Left ventricle myocardium inferior (tissue), 1 donor: ENCODE measurements around the gene DENND1A. TPM values are rescaled to one million over a fixed set of nuclear protein-coding genes. Genes with fewer than 3 reads are reported as not detected.

ENCODE experiments used
- DNase-seq: peaks from one replicate; pipeline ENCODE4 v3.0.0-alpha.2; 2020
- H3K27ac ChIP-seq: fragments of 200-600 bp; replicated peaks from 2 replicates; pipeline ENCODE4 v1.8.0; 2021
- H3K27me3 ChIP-seq: fragments of 200-600 bp; 2 replicates; pipeline ENCODE4 v1.8.0; 2021; ENCODE audit warnings: low read depth
- H3K36me3 ChIP-seq: fragments of 200-600 bp; 2 replicates; pipeline ENCODE4 v1.8.0; 2021
- H3K4me1 ChIP-seq: fragments of 200-600 bp; 2 replicates; pipeline ENCODE4 v1.8.0; 2021
- H3K4me3 ChIP-seq: fragments of 200-600 bp; 2 replicates; pipeline ENCODE4 v1.8.0; 2021; ENCODE audit warnings: mild to moderate bottlenecking, moderate library complexity
- H3K9me3 ChIP-seq: fragments of 200-600 bp; replicated peaks from 2 replicates; pipeline ENCODE4 v1.8.0; 2021
- intact Hi-C: fragments of 100-400 bp; cut with micrococcal nuclease; formaldehyde crosslinking; loops from one replicate; pipeline ENCODE4 v1.11.0; 2022
- total RNA-seq: library from RNA; stranded (reverse); fragmentation: NEBNext Ultra II Directional; extraction: Animal tissue kit (Norgen Biotek cat#: 25700); gene quantifications from one replicate; pipeline ENCODE4 v1.2.1, GENCODE V29; 2021
- TF ChIP-seq, protein P1 (sequence below): fragments of 200-600 bp; IDR thresholded peaks from 2 replicates; pipeline ENCODE4 v1.8.0; 2021; ENCODE audit warnings: antibody characterized with exemption, mild to moderate bottlenecking, borderline replicate concordance
- donor health status: DM: no; HTN: yes; CAD: no; lungs with severe emphysema.

Gene DENND1A
- total RNA-seq, 1 donor from 2014 or later = 12.2 TPM

- TF ChIP-seq, protein P1, sequence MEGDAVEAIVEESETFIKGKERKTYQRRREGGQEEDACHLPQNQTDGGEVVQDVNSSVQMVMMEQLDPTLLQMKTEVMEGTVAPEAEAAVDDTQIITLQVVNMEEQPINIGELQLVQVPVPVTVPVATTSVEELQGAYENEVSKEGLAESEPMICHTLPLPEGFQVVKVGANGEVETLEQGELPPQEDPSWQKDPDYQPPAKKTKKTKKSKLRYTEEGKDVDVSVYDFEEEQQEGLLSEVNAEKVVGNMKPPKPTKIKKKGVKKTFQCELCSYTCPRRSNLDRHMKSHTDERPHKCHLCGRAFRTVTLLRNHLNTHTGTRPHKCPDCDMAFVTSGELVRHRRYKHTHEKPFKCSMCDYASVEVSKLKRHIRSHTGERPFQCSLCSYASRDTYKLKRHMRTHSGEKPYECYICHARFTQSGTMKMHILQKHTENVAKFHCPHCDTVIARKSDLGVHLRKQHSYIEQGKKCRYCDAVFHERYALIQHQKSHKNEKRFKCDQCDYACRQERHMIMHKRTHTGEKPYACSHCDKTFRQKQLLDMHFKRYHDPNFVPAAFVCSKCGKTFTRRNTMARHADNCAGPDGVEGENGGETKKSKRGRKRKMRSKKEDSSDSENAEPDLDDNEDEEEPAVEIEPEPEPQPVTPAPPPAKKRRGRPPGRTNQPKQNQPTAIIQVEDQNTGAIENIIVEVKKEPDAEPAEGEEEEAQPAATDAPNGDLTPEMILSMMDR = no peak
- Histone ChIP-seq H3K4me1 (peaks cover 7% of the 10 kb centered on the region), H3K4me3 (no peak overlapping the region), H3K9me3 (no peaks in the 10 kb centered on the region), H3K36me3 (no peaks in the 10 kb centered on the region), H3K27me3 (no peaks in the 10 kb centered on the region), H3K27ac (no peak overlapping the region)
- intact Hi-C loops = no loop called here
- no peak for DNase-seq
These were observed 151.6 kb downstream of the DENND1A start for GRCh38 chr9:123778232-123778902.

DNA sequence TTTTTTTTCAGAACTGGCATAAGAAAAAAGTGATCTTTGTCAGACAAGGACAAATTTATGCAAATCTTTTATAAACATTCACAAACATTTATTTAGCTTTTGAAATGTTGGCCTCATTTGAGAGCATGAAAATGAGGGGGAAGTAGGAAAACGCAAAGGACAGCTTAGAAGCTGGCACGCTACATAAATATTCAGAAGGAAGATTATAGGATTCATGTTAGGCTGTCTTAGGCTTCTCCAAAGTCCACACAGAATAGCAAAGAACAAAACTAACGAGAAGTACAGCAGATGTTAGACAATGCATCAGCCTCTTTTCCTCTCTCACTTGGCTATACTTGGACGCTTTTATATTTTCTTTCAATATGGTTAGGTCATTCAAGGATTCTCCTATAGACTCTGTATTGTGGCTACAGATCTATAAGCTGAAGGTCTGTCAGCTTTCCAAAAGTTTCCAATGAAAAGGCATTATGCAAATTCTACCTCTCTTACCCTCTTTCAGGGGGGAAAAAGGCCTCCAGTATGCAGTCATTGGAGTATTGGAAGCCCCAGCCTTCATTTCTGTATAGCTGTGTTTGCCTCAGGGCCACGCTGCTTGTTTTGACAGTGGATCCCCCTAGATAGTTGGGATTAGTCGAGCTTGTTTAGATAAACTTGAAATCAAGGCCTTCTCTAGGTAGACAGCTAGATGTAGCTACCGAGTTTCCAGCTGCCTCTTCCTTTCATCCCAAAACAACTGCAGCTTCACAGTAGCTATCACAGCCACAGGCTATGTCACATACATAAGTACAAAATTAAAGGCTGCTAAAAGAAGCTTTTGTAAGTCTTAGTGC lies 153.0 kb downstream of the DENND1A start:
- Histone ChIP-seq H3K27me3 (no peaks in the 10 kb centered on the region), H3K4me3 (no peak overlapping the region), H3K9me3 (no peaks in the 10 kb centered on the region), H3K36me3 (no peaks in the 10 kb centered on the region), H3K4me1 (peaks cover 7% of the 10 kb centered on the region), H3K27ac (no peak overlapping the region)
- TF ChIP-seq, protein P1 = no peak
- DNase-seq = no peak
- intact Hi-C loops = no loop called here

- H3K36me3 ChIP-seq = no peaks in the 10 kb centered on the region
- H3K9me3 ChIP-seq = no peaks in the 10 kb centered on the region
- no peak overlapping the region for H3K4me3 ChIP-seq
- no peaks in the 10 kb centered on the region for H3K27me3 ChIP-seq
- TF ChIP-seq, protein P1 = no peak
- intact Hi-C loops = no loop called here
- DNase-seq = no peak
- H3K4me1 ChIP-seq = peaks cover 7% of the 10 kb centered on the region
- no peak overlapping the region for H3K27ac ChIP-seq
These were observed 154.3 kb downstream of the DENND1A start for GRCh38 chr9:123775289-123776284.

DNA sequence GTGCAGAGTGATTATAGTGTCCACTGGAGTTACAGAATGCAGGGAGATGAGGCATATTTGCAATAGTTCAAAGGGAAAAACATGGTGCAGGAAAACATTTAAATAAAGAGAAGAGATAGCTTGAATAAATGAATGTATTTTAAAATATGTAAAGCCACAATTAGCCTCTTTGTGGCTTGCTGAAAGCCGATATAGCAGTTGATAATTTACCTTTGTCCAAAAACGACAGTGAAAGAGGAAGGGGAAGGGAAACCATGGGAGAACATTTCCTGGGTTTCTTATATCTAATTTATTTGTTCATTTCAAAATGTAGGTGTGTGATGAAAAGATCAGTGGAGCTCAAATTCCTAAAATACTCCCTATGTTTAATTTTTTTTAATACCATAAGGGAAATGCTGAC lies 156.1 kb downstream of the DENND1A start:
- H3K9me3 ChIP-seq = no peaks in the 10 kb centered on the region
- H3K27me3 ChIP-seq = no peaks in the 10 kb centered on the region
- intact Hi-C loops = no loop called here
- no peak overlapping the region for H3K4me3 ChIP-seq
- TF ChIP-seq, protein P1 = no peak
- H3K36me3 ChIP-seq = no peaks in the 10 kb centered on the region
- no peak overlapping the region for H3K27ac ChIP-seq
- no peak for DNase-seq
- H3K4me1 ChIP-seq = peaks cover 7% of the 10 kb centered on the region

- TF ChIP-seq, protein P1 = no peak
- Histone ChIP-seq H3K9me3 (no peaks in the 10 kb centered on the region), H3K36me3 (no peaks in the 10 kb centered on the region), H3K4me1 (peaks cover 7% of the 10 kb centered on the region), H3K4me3 (no peak overlapping the region), H3K27ac (no peak overlapping the region), H3K27me3 (no peaks in the 10 kb centered on the region)
- no peak for DNase-seq
- intact Hi-C loops = no loop called here
These were observed 157.0 kb downstream of the DENND1A start for GRCh38 chr9:123772967-123773366.
